ENCODE results near the gene DOCK1.

DOCK1 gene

DNA sequence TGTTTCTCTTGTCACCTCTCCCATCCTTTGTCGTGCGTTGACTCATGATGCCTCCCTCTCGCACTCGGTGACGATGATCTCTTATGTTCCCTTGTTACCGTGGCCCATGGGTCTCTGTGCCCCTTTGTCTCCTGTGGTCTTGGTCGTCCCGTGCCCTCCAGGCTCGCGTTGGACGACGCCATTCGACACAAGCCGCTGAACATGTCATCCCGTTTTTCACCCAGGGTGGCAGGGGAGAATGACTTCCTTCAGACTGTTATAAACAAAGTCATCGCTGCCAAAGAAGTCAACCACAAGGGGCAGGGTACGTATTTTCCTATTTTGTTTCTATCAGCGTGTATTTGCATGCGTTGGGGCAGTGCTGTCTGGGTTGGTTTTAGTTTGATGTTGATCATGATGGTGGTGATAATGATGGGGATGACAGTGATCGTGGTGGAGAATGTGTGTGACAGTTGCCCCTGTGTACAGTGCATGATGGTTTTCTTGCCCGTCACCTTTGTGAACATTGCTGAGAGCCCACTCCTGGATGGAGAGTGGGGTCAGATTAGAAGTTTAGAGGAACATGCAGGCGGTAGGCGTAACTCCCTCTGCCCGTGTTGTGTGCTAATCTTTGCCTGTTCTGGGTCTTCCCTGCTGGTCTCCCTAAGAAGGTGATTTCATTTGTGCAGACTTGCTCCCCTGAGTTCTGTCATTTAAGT is 107.0 kb downstream of the DOCK1 start:
- DNase-seq, result no peak

DNA sequence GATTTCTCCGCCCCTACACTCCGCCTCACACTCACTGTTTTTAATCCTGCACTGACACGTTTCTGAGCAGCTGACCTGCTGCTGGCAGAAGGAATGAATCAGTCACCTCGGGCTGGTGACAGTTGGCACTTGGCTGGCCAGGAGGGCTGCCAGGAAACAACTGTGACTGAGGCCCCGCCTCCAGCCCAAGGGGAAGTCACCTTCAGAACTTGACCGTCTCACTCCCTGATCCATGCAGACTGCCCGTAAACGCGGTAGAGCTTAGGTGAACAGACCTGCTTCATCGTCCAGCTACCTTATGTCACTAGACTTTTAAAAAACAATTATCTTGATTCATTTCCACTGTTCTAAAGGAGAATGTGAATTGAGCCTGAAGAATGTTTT is 107.5 kb downstream of the DOCK1 start:
- peak in 1 of 2 experiments; percentile 3 for DNase-seq

DNA sequence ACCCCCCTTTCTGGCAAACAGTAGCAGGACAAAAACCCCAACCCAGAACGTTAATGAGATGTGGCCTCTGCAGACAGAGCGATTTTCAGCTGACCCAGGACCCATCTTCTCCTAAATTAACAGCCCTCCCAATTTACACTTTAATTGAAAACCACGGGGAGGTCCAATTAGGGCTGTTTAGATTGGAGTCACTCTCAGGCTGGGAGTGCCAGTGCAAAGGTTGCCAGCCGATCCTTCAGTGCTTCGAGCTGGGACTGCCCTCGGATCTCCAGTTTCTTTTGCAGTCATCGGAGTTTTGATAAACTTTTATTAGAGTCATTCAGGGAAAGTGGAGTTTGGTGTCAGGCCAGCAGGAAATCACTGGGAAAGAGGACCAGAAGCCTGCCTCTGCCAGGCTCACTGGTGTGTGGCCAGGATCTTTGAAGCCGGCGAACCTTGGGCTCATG is 108.0 kb downstream of the DOCK1 start:
- no peak for DNase-seq

DNA sequence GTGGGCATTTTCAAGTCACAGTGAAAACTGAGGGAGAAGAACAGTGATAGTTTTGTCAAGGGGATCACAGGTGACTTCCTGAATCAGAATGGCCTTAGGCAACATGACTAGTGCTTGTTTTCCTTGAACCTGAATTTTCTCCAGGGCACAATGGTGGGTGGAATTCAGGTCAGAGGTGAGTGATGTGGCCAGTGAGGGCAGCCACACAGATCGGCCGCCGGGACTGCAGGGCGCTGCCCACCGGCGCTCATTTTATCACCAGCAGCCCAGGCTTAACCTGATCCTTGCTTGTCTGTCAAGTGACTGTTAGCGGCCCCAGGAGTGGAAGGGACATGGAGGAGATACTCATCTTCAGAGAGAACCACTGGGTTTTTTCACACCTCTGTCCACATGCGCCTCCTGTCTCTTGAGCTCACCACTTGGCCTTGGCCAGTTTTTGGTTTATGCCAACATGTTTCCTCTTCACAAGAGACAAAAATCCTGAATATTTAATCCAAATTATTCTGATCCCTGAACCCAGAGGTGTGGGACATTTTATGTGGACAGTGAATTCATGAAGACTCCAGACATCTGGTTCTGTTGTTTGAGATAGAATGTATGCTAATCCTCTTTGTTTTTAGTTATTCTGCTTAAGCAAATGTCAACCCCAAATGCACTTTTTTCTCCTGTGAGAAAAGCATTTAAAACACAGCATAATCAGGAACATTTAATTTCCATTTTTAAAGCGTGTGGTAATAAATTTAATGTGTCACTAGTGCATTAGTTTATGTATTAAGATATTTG is 108.7 kb downstream of the DOCK1 start:
- DNase-seq, result no peak

DNA sequence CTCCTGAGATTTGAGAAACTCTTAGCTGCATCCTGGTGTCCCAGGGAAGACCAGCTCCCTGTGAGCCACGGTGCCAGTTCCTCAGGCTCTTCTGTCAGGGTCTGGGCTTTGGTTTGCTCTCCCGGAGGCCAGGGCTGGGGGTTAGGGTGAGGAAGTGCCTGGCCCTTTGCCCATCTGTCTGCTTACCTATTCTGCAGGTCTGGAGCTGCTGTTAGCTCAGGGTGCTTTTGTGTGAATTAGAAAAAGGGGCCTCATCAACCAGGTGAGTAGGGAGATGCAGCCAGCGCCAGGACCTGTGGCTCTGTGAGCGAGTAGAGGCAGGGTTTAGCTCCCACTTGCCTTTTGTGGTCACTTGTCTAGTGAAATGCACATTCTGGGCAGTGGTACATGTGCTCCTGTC is 109.4 kb downstream of the DOCK1 start:
- no peak for DNase-seq

DNA sequence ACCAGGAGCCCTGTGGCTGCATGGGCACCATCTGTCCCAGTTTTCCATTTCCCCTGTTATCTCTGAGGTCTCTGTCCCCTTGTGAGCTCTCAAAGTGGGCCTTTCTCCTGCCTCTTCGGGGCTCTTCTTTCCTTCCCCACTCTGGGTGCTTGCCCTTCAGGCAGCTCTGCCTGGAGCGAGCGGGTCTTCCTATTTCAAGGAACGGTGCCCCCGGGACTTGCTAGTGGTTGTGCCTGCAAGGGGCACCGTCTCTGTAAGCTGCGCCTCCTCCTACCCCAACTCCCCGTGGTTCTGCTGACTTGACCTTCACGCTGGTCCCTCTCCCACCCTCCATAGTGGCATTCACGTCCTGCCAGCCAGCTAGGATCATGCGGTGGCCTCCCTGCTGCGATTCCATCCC is 110.1 kb downstream of the DOCK1 start:
- no peak for DNase-seq

DNA sequence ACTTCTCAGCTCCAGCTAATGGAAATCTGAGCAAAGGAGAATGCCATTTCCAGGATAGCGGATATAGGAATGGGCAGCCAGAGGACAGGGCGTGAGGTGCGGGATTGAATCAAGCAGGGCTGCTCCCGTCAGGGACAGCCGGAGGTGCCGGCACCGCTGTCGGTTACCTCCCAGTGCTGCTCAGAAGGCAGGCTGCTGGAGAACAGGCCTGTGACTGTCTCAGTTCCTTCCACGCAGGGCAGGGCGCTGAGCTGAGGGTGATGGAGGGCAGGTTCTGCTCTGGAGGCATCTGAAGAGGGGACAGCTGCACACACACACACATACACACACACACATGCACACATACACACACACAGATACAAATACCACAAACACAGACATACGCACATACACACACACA is 111.1 kb downstream of the DOCK1 start:
- no peak for DNase-seq

DNA sequence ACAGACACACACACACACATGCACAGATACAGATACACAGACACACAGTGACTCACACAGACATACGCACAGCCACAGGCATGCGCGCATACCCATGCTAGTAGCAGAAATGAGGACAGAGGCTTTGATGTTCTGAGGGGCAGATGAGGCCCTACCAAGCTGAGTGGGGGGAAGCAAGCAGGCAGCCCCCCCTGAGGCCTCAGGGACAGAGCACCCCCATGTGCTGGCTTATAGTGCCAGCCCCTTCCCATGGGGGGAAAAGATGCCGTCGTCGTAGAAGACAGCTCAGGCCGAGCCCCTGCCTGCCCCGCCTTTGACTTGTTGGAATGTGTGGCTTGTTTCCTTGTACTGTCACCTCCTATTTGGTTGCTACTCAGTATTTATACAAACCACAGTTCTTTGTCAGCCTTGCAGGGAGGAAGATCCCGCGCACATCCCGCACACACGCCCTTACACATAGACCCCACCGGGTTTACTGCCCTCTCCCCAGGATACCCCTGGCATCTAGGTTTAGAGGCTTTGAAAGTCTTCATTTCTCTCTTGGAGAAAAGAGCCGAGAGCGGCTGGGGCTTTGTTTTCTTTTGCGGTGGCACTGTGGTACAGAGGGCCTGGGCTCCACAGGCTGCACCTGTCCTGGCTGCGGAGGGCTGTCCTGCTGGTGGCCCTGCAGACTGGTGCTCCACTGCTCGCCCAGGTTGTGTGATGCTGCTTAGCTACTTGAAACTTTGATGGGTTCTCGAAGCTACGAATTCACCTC is 112.5 kb downstream of the DOCK1 start:
- no peak for DNase-seq

DNA sequence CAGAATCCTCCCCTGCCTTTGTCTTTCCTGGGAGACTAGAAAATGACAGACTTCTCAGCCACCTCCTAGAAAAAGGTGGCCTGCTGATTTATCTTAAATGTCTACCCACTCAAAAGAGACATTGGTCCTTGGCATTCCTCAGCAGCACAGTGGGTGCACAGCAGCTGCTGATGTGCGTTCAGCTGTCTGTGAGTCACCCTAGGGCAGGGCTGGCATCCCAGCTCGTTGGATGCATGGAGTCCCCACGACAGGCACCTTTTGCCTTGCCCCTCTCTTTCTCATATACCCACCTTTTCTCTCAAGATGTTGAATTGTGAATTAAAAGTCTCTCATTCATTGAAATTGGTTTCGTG is 113.0 kb downstream of the DOCK1 start:
- DNase-seq, result no peak

DNA sequence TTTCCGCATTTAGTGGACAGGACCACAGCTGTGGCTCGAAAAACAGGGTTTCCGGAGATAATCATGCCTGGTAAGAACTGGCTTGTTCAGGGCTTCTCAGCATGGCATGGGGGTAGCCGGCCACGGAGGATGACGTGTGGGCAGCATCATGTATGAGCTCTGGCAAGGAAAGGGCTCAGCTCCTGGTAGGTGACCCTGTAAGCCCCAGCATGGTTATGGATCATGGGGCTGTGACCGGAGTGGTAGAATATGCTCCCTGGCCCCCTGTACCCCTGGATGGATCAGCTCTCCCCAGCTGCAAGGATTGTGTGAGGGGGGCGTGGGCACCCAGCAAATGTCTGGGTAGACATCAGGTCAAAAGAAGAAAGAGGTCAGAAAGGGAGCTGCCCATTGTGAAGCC is 113.5 kb downstream of the DOCK1 start:
- no peak for DNase-seq

DNA sequence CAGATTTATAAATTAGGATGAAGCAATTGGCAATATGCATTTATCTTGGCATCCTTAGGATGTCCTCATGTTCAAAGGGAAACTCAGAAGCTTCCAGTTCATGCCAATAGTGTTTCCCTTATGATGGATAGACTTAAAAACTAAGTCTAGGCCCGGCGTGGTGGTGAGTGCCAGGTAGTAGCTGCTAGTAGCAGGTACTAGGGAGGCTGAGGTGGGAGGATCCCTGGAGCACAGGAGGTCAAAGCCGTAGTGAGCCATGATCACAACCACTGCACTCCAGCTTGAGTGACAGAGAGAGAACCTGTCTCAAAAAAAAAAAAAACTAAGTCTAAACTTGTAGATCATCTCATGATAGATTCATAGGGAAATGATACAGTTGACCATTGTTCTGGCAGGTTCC is 115.0 kb downstream of the DOCK1 start:
- DNase-seq, result no peak

DNA sequence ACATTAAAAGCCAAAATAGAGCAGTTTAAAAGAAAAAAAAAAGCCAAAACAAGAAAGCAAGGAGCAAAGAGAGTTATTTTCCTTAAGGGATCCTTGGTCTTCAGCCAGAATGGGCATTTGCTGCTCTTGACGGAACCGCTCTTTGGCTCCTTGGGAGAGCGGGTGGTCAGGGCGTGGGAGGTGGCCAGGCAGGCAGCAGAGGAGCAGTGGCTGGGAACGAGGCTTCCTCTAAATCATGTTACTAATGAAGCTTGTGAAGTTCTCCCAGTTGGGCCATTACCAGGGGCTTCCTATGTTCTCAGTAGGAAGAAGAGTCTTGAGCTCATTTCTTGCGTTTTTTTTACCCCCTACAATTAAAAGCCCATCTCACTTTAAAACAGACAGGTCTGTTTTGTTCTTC is 116.6 kb downstream of the DOCK1 start:
- DNase-seq, result no peak

DNA sequence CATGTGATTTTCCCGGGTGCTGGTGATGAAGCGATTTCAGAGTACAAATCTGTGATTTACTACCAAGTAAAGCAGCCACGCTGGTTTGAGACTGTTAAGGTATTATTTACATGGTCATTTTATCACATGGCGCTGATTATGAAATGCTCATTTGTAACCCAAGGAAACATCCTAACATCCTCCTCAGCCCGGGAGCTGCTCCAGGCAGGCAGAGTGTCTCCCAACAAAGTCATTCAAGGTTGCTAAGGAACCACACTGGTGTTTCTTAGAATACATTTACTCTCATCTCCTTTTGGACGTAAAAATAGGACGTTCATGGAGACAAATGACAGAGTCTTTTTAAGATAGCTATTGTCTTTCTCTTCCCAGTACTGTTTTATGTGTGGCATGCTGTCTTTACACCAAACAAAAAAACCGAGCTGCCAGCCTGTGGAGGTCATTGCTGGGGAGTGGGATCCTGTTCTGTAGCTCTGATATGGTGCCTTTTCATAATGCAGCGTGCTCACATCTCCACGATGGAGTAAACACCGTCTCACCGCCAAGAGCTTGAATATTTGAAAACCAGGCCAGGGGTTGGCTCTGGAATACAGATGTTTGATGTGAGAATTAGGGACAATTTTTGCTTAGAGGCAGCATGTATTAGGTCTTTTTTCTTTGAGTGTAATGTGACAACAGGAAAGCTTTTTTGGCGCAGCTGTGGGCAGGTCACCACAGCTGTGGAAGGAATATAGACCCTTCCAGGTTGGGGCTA is 119.6 kb downstream of the DOCK1 start:
- DNase-seq, result no peak

DNA sequence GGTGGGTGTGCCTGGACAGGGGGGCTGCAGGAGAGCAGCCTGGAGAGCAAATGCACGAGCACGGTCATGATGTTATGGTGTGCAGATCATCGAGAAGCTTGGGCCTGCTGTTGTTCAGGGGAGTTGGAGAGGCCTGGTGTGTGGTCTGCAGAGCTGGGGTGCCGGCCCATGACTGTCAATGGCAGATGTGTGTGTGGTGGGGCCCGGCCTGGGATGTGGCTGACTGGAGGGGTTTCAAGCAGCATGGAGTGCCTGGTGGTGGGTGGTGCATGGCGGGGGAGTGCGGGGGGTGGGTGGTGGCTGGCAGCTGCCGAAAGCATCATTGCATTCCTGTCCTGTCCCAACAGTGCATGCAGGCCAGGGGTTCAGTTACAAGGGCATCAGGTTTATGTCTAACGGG is 122.6 kb downstream of the DOCK1 start:
- DNase-seq, result no peak

DNA sequence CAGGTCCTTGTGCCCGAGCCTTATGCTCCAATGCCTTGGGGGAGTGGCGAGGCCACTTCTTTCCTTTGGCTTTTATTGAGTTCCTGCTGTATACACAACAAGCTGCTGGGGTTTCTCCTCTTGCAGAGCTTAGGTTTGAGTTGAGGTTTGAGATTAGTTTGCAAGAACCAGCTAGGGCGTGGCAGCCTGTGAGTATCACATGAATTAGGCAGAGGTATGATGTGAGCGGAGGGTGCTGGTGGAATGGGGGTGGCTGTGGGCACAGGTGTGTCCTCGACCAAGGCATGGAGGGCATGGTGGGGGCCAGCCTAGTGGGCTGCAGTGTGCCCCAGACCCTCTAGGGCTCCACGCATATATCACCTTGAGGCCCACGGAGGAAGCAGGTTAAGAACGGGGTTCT is 123.3 kb downstream of the DOCK1 start:
- DNase-seq, result no peak

DNA sequence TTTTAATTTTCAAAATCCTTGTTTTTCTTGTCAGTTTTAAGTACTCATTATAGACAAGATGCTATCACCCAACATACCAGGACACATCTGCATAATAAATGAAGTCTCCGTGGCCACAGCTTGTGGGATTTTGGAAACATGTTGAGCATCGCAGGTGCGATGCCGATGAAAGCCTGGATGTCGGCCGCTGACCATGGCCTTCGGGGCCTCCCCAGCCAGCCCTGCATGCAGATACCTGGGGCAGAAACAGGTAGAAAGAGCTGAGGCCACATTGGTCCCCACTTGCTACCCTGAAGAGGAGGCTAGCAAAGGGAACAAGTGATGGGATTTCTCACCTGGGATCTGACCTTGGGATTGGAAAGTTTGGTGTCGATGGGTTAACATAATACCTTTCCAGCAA is 123.8 kb downstream of the DOCK1 start:
- no peak for DNase-seq

DNA sequence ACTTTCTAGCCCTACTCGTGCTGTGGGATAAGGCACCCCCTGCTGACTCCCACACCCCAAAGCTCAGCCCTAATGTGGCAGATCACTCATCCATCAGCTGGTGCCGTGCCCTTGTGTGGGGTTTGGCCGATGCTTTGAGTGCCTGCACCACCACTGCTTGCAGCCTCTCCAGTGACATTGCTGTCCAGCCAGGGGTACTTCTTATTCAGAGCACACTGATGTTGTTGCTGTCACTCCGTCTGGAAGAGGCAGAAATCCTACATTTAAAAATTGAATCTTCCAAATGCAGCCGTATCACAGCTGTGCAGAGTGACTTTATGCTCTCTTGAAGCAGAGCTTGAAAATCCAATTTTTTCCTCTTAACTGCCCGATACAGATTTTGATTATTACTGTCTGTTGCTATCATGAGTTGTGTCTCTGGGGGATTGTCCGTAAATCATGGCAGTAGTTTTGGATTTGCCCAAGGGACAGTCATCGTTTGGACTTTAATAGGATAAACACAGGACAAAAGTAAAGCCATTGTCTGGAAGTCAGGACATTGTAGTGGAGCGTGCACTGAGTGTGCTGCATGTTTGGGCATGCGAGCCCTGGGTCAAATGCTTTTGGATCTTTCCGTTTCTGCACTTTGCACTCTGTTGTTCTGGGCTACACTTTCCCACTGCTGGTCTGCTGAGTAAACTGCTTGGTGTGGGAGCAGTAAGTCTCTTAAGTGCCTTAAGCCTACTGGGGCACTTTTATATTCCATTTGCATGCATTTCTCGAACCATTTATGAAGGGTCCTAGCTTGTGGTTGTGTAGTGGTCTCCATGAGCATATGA is 128.2 kb downstream of the DOCK1 start:
- no peak for DNase-seq

DNA sequence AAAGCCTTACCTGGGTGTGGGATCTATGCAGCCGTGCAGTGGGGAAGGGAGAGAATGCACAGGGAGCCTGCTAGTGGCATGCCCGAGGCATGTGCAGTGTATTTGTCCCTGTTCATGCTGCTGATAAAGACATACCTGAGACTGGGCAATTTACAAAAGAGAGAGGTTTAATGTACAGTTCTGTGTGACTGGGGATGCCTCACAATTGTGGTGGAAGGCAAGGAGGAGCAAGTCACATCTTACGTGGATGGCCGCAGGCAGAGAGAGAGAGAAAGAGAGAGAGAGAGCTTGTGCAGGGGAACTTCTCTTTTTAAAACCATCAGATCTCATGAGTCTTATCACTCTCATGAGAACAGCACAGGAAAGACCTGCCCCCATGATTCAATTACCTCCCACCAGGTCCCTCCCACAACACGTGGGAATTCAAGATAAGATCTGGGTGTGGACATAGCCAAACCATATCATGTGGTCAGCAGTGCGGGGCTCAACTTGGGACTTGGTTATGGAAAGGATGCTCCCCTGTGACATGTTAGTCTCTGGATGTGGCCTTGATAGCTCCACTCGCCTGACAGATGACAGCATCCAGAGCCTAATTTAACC is 128.9 kb downstream of the DOCK1 start:
- no peak for DNase-seq

DNA sequence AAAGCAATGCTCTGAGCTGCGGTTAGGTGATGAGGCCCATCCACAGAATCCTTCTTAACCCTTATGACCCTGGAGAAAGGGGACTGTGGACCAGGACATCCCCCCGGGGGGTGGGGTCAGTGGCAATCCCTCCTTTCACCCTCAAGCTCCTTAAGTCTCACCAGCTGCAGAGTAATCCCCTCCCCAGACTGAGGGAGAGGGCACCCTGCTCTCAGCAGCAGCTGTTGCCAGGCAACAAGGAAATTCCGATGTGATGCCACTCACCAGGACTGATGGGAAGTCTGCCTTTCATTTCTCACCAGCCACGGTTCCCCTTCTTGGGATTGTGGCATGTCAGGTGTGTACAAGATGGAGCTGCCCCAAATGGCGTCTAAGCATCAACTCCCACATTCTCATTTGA is 129.6 kb downstream of the DOCK1 start:
- no peak for DNase-seq

DNA sequence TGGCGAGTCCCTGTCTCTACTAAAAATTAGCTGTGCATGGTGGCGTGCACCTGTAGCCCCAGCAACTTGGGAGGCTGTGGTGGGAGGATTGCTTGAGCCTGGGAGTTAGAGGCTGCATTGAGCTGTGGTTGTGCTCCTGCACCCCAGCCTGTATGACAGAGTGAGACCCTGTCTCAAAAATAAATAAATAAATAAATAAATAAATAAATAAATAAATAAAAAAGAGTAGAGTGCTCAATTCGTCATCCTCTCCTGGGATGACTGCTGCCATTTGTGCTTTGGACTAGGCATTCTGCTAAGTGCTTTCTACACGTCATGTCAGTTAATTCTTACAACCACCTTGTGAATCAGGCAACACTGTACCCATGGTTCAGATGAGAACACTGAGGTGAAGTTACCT is 130.6 kb downstream of the DOCK1 start:
- no peak for DNase-seq

DNA sequence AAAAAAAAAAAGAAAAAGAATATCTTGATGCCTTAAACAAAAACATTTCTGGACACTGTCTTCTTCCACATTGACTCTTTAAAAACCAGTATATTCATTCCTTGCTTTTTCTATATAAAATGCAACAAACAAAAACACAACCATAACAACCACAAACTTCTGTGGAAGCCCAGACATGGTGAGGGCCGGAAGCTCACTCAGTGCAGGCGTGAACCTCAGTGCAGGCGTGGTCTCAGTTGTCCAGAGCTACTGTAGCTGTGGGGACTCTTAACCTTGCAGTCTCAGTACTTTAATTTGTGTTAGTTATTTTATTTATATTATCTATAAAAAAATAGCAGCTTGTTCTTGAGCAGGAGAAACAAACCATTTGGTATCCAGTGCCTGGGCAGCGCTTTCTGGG is 131.8 kb downstream of the DOCK1 start:
- DNase-seq, result no peak

DNA sequence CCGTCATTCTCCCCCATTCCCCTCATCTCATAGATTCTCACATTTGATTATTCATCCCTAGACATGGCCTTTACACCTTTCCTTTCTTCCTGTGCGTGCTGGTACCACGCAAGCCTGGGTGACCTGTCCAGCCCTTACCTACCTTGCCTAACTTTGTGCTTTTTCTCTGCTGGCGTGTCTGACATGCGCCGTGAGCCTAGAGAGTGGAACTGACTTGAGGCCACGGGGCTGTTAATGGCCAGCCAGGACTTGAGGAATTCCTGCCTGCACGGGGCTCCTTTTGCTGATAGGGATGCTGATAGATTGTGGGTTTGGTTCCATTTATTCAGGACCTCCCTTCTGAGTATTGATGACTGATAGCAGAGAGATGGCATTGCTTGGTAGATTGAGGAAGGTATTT is 134.2 kb downstream of the DOCK1 start:
- DNase-seq, result no peak
